ENCODE results near the gene ADAMTS2. TPM values are rescaled to one million over a fixed set of nuclear protein-coding genes. Genes with fewer than 3 reads are reported as not detected.

The ADAMTS2 gene
- total RNA-seq, 1 experiment from 2014 or later = not detected

- no TSS peak for BruUV-seq (replicated peaks)
- no peaks in the 10 kb centered on the region for H3K4me1 Mint-ChIP-seq (ENCODE audit: low read depth, unreplicated experiment)
- TF ChIP-seq CTCF (IDR thresholded peaks at IDR 0.05; ENCODE audit: unreplicated experiment) = no peak
- DNase-seq = no peak
- intact Hi-C loops (cut with micrococcal nuclease; ENCODE audit: unreplicated experiment) = no loop called here
- H3K36me3 Mint-ChIP-seq (ENCODE audit: insufficient read depth, unreplicated experiment) = no peaks in the 10 kb centered on the region
- CTCF ChIA-PET = no interaction called here
- H3K27me3 Mint-ChIP-seq (ENCODE audit: unreplicated experiment) = no peaks in the 10 kb centered on the region
- H3K27ac Mint-ChIP-seq (ENCODE audit: unreplicated experiment) = no peak overlapping the region
- no peak overlapping the region for H3K4me3 Mint-ChIP-seq (ENCODE audit: low read depth, unreplicated experiment)
- H3K9me3 Mint-ChIP-seq (ENCODE audit: low read depth, unreplicated experiment) = peaks cover 10% of the 10 kb centered on the region
These were observed 94.6 kb downstream of the ADAMTS2 start for GRCh38 chr5:179250561-179251225.

GRCh38 chr5:179246227-179246626 lies 99.0 kb downstream of the ADAMTS2 start:
- no peak for DNase-seq
- Mint-ChIP-seq H3K36me3 (ENCODE audit: insufficient read depth, unreplicated experiment) (no peaks in the 10 kb centered on the region), H3K27me3 (ENCODE audit: unreplicated experiment) (no peaks in the 10 kb centered on the region), H3K27ac (ENCODE audit: unreplicated experiment) (no peak overlapping the region), H3K4me1 (ENCODE audit: low read depth, unreplicated experiment) (no peaks in the 10 kb centered on the region), H3K9me3 (ENCODE audit: low read depth, unreplicated experiment) (peaks cover 3% of the 10 kb centered on the region), H3K4me3 (ENCODE audit: low read depth, unreplicated experiment) (no peak overlapping the region)
- BruUV-seq (replicated peaks) = no TSS peak
- no peak for TF ChIP-seq CTCF (IDR thresholded peaks at IDR 0.05; ENCODE audit: unreplicated experiment)
- CTCF ChIA-PET = no interaction called here
- intact Hi-C loops (cut with micrococcal nuclease; ENCODE audit: unreplicated experiment) = no loop called here

- BruUV-seq (replicated peaks) = no TSS peak
- TF ChIP-seq CTCF (IDR thresholded peaks at IDR 0.05; ENCODE audit: unreplicated experiment) = no peak
- H3K4me1 Mint-ChIP-seq (ENCODE audit: low read depth, unreplicated experiment) = no peaks in the 10 kb centered on the region
These were observed 100.2 kb downstream of the ADAMTS2 start for GRCh38 chr5:179245031-179245430.

GRCh38 chr5:179244044-179244443 lies 101.2 kb downstream of the ADAMTS2 start:
- Mint-ChIP-seq H3K9me3 (ENCODE audit: low read depth, unreplicated experiment) (peaks cover 16% of the 10 kb centered on the region), H3K4me1 (ENCODE audit: low read depth, unreplicated experiment) (no peaks in the 10 kb centered on the region), H3K27ac (ENCODE audit: unreplicated experiment) (no peak overlapping the region), H3K4me3 (ENCODE audit: low read depth, unreplicated experiment) (no peak overlapping the region), H3K27me3 (ENCODE audit: unreplicated experiment) (no peaks in the 10 kb centered on the region), H3K36me3 (ENCODE audit: insufficient read depth, unreplicated experiment) (no peaks in the 10 kb centered on the region)
- intact Hi-C loops (cut with micrococcal nuclease; ENCODE audit: unreplicated experiment) = no loop called here
- BruUV-seq (replicated peaks) = no TSS peak
- CTCF ChIA-PET = no interaction called here
- DNase-seq = no peak
- no peak for TF ChIP-seq CTCF (IDR thresholded peaks at IDR 0.05; ENCODE audit: unreplicated experiment)

More at GRCh38 chr5:179245031-179245430, 100.2 kb downstream of the ADAMTS2 start:
- CTCF ChIA-PET = no interaction called here
- Mint-ChIP-seq H3K27ac (ENCODE audit: unreplicated experiment) (no peak overlapping the region), H3K36me3 (ENCODE audit: insufficient read depth, unreplicated experiment) (no peaks in the 10 kb centered on the region), H3K9me3 (ENCODE audit: low read depth, unreplicated experiment) (peaks cover 7% of the 10 kb centered on the region), H3K27me3 (ENCODE audit: unreplicated experiment) (no peaks in the 10 kb centered on the region), H3K4me3 (ENCODE audit: low read depth, unreplicated experiment) (no peak overlapping the region)
- intact Hi-C loops (cut with micrococcal nuclease; ENCODE audit: unreplicated experiment) = no loop called here
- no peak for DNase-seq
